Heart left ventricle (tissue), 16 donors: ENCODE data around the gene ZC2HC1C. TPM values are rescaled to one million over a fixed set of nuclear protein-coding genes. Genes with fewer than 3 reads are reported as not detected.

Source experiments
- ATAC-seq, 4 donors: fragments of 200-7000 bp; cut with Tn5 transposase; one replicate each; pipeline ENCODE4 v1.9.1; 2020 to 2022; ENCODE audit warnings: moderate library complexity in 4 of 4, mild to moderate bottlenecking in 3 of 4, moderate number of reproducible peaks in 1 of 4
- DNase-seq, 5 donors: peaks; one replicate each; pipeline ENCODE4 v3.0.0-alpha.2; 2020
- H3K27ac ChIP-seq, 12 donors: fragments of 200-600 bp; sonication (generic) in 4 of 12; one replicate each; pipeline versions ENCODE4 v1.5.0 to v1.8.0; 2016 to 2022; ENCODE audit warnings: mild to moderate bottlenecking in 2 of 12
- H3K27me3 ChIP-seq, 9 donors: fragments of 200-600 bp; sonication (generic) in 2 of 9; one replicate each; pipeline versions ENCODE4 v1.5.1 to v1.8.0; 2016 to 2022; ENCODE audit warnings: mild to moderate bottlenecking in 3 of 9
- H3K36me3 ChIP-seq, 9 donors: fragments of 200-600 bp; sonication (generic) in 2 of 9; one replicate each; pipeline versions ENCODE4 v1.5.0 to v1.8.0; 2018 to 2022; ENCODE audit warnings: mild to moderate bottlenecking in 2 of 9
- H3K4me1 ChIP-seq, 12 donors: fragments of 200-600 bp; sonication (generic) in 4 of 12; one replicate each; pipeline versions ENCODE4 v1.5.0 to v1.8.0; 2016 to 2022; ENCODE audit warnings: mild to moderate bottlenecking in 3 of 12
- H3K4me3 ChIP-seq, 12 donors: fragments of 200-600 bp; sonication (generic) in 4 of 12; one replicate each; pipeline versions ENCODE4 v1.5.0 to v1.8.0; 2017 to 2022; ENCODE audit warnings: mild to moderate bottlenecking in 9 of 12, moderate library complexity in 4 of 12
- H3K9me3 ChIP-seq, 12 donors: fragments of 200-600 bp; sonication (generic) in 4 of 12; one replicate each; pipeline versions ENCODE4 v1.5.0 to v1.8.0; 2016 to 2022; ENCODE audit warnings: mild to moderate bottlenecking in 1 of 12
- POLR2A ChIP-seq, 2 donors: fragments of 450-650 bp; IDR thresholded peaks; one replicate each; pipeline ENCODE4 v1.6.1; 2017; ENCODE audit warnings: antibody characterized with exemption in 2 of 2, mild to moderate bottlenecking in 2 of 2, moderate library complexity in 2 of 2
- WGBS, 4 donors: extraction: QIAGEN DNeasy Blood & Tissue Kit in 2 of 4; methylation state at CpG; one replicate each; pipeline versions ENCODE4 v1.1.5 to v1.1.7; 2013 to 2018; 5-methylcytosine and 5-hydroxymethylcytosine counted together
- intact Hi-C, 10 donors: fragments of 100-400 bp; cut with DNase I; formaldehyde crosslinking; loops; one replicate each; pipeline versions ENCODE4 v1.11.1 to v1.14.2; 2022
- polyA plus RNA-seq, 2 donors: library from polyadenylated mRNA; stranded (reverse); fragments of 200-250 nt; gene quantifications; one replicate each; pipeline ENCODE4 v1.2.3, GENCODE V29; 2013
- total RNA-seq, 9 donors: library from RNA; depleted of rRNA in 2 of 9; stranded (reverse); fragments of >200 nt in 2 of 9; fragmentation: NEBNext Ultra II Directional in 3 of 9; extraction: Animal tissue kit (Norgen Biotek cat#: 25700) in 3 of 9; gene quantifications; one replicate each; pipeline versions ENCODE4 v1.1.0 to v1.2.4, GENCODE V29; 2016 to 2023
- TF ChIP-seq, protein P1 (sequence below), 12 donors: fragments of 200-600 bp; sonication (generic) in 4 of 12; IDR thresholded peaks; one replicate each; pipeline versions ENCODE4 v1.5.0 to v1.8.0; 2018 to 2022; ENCODE audit warnings: antibody characterized with exemption in 12 of 12, mild to moderate bottlenecking in 5 of 12
- donor health status: ischemic (EF 13 %, LVEDD 7.1; RV severe dilation, severe dysfunction).
- donor health status: healthy with polysubstance abuse.
- donor health status: DM: no; HTN: yes; CAD: no.
- donor health status: DM: no; HTN: no; CAD: no.
- donor health status: ischemic (EF 25% LVEDD 6.9; RV normal size, moderate dysfunction).
- donor health status: ischemic (EF 25% LVEDD 5.7; RV mildly dilated, moderate dysfunction).
- donor health status: healthy.
- donor health status: DM: yes; HTN: yes; CAD: no.
- donor health status: ischemic (EF 35%, LVEDD 5.7; RV mildly dilated, moderate dysfunction).
- donor health status: nonischemic (EF 11% LVEDD 7.7; RV severe dilation, severe dysfunction).
- donor health status: DM: yes; HTN: yes; CAD: no.
- donor health status: PGD.
- donor health status: ischemic (EF 29% LVEDD 5.4; RV normal size, mild dysfunction).
- donor health status: nonischemic (EF 23%, LVEDD 6.1; RV moderate dilation, normal function).

The ZC2HC1C gene
- total and polyA plus RNA-seq, 11 donors: 3.4 to 13.3 (median 8.4) TPM

DNA sequence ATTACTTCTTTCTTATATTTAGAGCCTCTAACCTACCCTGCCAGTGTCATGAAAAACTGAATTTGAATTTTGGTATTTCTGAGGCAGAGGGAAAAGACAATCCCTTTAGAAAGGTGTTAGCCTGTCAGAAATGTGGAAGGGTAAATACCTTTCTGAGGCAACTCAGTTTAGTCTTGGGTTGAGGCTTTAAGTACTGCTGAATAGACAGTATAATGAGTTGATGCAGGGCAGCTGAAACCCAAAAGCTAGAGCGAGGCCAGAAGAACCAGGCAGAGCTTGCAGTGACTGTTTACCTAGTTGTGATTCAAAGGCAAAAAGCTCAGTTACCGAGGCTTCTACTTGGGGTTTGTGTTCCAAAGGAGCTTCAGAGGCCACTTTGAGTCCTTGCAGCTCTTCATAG, 18.7 kb downstream of the ZC2HC1C start:
- Histone ChIP-seq H3K27me3 (no peaks in the 10 kb centered on the region), H3K9me3 (no peaks in the 10 kb centered on the region), H3K36me3 (peaks cover 0 to 99% (median 94%) of the 10 kb centered on the region in 9 donors), H3K27ac (no peak overlapping the region), H3K4me1 (no peaks in the 10 kb centered on the region), H3K4me3 (no peak overlapping the region)
- no peak for TF ChIP-seq POLR2A (IDR thresholded peaks at IDR 0.05)
- TF ChIP-seq, protein P1, sequence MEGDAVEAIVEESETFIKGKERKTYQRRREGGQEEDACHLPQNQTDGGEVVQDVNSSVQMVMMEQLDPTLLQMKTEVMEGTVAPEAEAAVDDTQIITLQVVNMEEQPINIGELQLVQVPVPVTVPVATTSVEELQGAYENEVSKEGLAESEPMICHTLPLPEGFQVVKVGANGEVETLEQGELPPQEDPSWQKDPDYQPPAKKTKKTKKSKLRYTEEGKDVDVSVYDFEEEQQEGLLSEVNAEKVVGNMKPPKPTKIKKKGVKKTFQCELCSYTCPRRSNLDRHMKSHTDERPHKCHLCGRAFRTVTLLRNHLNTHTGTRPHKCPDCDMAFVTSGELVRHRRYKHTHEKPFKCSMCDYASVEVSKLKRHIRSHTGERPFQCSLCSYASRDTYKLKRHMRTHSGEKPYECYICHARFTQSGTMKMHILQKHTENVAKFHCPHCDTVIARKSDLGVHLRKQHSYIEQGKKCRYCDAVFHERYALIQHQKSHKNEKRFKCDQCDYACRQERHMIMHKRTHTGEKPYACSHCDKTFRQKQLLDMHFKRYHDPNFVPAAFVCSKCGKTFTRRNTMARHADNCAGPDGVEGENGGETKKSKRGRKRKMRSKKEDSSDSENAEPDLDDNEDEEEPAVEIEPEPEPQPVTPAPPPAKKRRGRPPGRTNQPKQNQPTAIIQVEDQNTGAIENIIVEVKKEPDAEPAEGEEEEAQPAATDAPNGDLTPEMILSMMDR (IDR thresholded peaks at IDR 0.05): no peak
- intact Hi-C loops: loop anchor here (1.0 to 10.0 kb wide), 13 partner anchors 36 to 231 kb away; partner anchors contain the start of gene MLH3 (in 1 of the 10)
- DNase-seq: no peak
- 79 to 100% (median 92%) methylated on average over 2 of the region's 2 CpGs for WGBS, 4 donors
- peak in 1 of 4 donors; percentile 33 for ATAC-seq

DNA sequence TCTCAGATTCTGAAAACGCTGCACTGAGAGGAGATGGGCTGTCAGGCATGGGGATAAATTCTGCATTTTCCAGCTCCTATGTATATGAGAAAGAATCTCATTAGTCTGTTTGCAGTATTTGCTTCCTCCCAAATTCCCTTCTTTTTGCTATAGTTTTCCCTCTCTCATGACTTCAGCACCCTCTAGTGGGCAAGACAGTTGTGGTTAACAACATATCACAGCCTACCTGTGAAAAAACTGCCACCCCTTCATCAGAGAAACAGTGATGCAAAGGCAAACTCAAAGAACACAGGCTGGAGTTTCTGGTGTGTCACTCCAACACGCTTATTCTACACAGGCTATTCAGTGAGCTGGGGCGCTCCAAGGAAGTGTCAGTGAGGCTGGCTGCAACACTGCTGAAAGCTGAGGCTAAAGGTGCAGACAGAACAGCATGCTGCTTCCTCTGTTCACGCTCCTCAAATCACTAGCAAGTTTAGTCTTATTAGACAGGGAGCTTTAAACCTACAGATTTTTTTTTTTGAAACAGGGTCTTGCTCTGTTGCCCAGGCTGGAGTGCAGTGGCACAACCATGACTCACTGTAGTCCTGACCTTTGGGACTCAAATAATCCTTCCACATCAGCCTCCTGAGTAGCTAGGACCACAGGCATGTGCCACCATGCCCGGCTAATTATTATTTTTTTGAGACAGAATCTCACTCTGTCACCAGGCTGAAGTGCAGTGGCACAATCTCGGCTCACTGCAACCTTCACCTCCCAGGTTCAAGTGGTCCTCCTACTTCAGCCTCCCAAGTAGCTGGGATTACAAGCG, 19.3 kb downstream of the ZC2HC1C start:
- intact Hi-C loops: loop anchor here (1.0 to 10.0 kb wide), 13 partner anchors 36 to 231 kb away; partner anchors contain the start of gene MLH3 (in 1 of the 10)
- WGBS, 4 donors: 72 to 74% (median 74%) methylated on average over 7 of the region's 7 CpGs
- ATAC-seq: peak; percentile 36 to 71 (median 71)

DNA sequence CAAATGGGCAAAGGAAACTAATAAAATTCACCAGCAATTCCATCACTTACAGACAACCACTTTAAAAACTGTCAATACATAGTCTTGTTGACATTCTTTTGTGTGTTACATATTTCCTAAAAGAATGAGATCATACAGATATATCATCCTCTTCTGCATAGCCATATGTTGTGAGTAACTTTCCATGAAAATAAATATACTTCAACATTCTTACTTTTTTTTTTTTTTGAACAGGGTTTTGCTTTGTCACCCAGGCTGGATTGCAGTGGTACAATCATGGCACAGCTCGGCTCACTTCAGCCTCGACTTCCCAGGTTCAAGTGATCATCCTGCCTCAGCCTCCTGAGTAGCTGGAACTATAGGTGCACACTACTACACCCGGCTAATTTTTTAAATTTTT, 20.9 kb downstream of the ZC2HC1C start:
- H3K27ac ChIP-seq: no peak overlapping the region
- 91 to 92% (median 92%) methylated on average over 3 of the region's 3 CpGs for WGBS, 4 donors
- no peaks in the 10 kb centered on the region for H3K9me3 ChIP-seq
- H3K4me1 ChIP-seq: no peaks in the 10 kb centered on the region
- TF ChIP-seq POLR2A (IDR thresholded peaks at IDR 0.05): no peak
- TF ChIP-seq, protein P1 (IDR thresholded peaks at IDR 0.05): no peak
- ATAC-seq: no peak
- H3K36me3 ChIP-seq: peaks cover 0 to 99% (median 94%) of the 10 kb centered on the region in 9 donors
- no peaks in the 10 kb centered on the region for H3K27me3 ChIP-seq
- no peak for DNase-seq
- intact Hi-C loops: loop anchor here in 1 of 10 donors (2.0 kb wide), 1 partner anchor 178 kb away; no protein-coding TSS in a partner anchor
- H3K4me3 ChIP-seq: no peak overlapping the region

More for the DNA sequence above, 19.3 kb downstream of the ZC2HC1C start:
- Histone ChIP-seq H3K27me3 (no peaks in the 10 kb centered on the region), H3K36me3 (peaks cover 0 to 99% (median 94%) of the 10 kb centered on the region in 9 donors), H3K4me1 (no peaks in the 10 kb centered on the region), H3K9me3 (no peaks in the 10 kb centered on the region), H3K4me3 (no peak overlapping the region), H3K27ac (no peak overlapping the region)
- TF ChIP-seq, protein P1 (IDR thresholded peaks at IDR 0.05): peak; percentile 67 to 87 (median 78)
- no peak for TF ChIP-seq POLR2A (IDR thresholded peaks at IDR 0.05)
- DNase-seq: peak in 2 of 5 donors; percentile 35 to 39

DNA sequence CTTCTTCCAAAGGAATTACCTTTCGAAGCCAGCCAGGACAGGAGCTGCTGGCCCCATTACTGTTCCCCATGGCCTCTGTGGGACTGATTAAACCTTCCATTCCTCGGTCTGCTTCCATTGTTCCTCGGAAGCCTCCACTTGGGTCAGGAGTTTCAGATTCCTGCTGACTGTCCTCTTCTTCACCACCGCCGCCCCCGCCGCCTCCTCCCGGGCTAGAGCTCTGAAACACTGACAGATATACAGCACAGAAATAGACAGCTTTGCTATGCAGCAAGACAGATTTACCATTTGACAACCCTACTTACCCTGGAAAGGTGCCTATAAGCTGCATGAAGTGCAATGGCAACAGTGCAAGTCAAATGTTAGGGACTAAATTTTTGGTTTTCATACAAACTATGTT, 21.8 kb downstream of the ZC2HC1C start:
- ATAC-seq (no peak), DNase-seq (no peak)
- no peaks in the 10 kb centered on the region for H3K4me1 ChIP-seq
- H3K36me3 ChIP-seq: peaks cover 0 to 99% (median 94%) of the 10 kb centered on the region in 9 donors
- TF ChIP-seq POLR2A (IDR thresholded peaks at IDR 0.05): no peak
- TF ChIP-seq, protein P1 (IDR thresholded peaks at IDR 0.05): no peak
- intact Hi-C loops: loop anchor here in 1 of 10 donors (2.0 kb wide), 1 partner anchor 178 kb away; no protein-coding TSS in a partner anchor
- no peak overlapping the region for H3K27ac ChIP-seq
- 81 to 86% (median 83%) methylated on average over 8 of the region's 8 CpGs for WGBS, 4 donors
- H3K4me3 ChIP-seq: no peak overlapping the region
- no peaks in the 10 kb centered on the region for H3K9me3 ChIP-seq
- no peaks in the 10 kb centered on the region for H3K27me3 ChIP-seq
